Tibial artery (tissue), 4 donors: Measurements from ENCODE around the gene PLA2G12B.

ENCODE experiments used
- DNase-seq, 2 donors: peaks; one replicate each; pipeline ENCODE4 v3.0.0-alpha.2; 2019
- H3K27ac ChIP-seq, 2 donors: fragments of 200-600 bp; sonication (generic) in 1 of 2; 1 replicate in 1 of 2; 2 replicates in 1 of 2; pipeline ENCODE4 v1.5.1; 2018 to 2019; ENCODE audit warnings: mild to moderate bottlenecking in 1 of 2
- H3K27me3 ChIP-seq, 2 donors: fragments of 200-600 bp; sonication (generic) in 1 of 2; one replicate each; pipeline versions ENCODE4 v1.5.1 to v1.6.0; 2016 to 2019
- H3K36me3 ChIP-seq, 3 donors: fragments of 200-600 bp; sonication (generic) in 2 of 3; one replicate each; pipeline ENCODE4 v1.5.1; 2016 to 2019; ENCODE audit warnings: mild to moderate bottlenecking in 2 of 3
- H3K4me1 ChIP-seq, 4 donors: fragments of 200-600 bp; sonication (generic) in 2 of 4; 1 replicate in 3 of 4; 2 replicates in 1 of 4; pipeline ENCODE4 v1.5.1; 2016 to 2019
- H3K4me3 ChIP-seq, 2 donors: fragments of 200-600 bp; sonication (generic) in 1 of 2; 1 replicate in 1 of 2; 2 replicates in 1 of 2; pipeline ENCODE4 v1.5.1; 2018 to 2019; ENCODE audit warnings: mild to moderate bottlenecking in 2 of 2
- H3K9me3 ChIP-seq, 3 donors: fragments of 200-600 bp; sonication (generic) in 1 of 3; one replicate each; pipeline ENCODE4 v1.5.1; 2016 to 2019
- CTCF ChIP-seq, 2 experiments: fragments of 200-600 bp in 1 of 2; fragments of 450-650 bp in 1 of 2; IDR thresholded peaks; one replicate each; pipeline ENCODE4 v1.5.1; 2017 to 2019; ENCODE audit warnings: antibody characterized with exemption in 2 of 2, mild to moderate bottlenecking in 1 of 2, moderate library complexity in 1 of 2
- intact Hi-C: fragments of 100-400 bp; cut with DNase I; formaldehyde crosslinking; loops from one replicate; pipeline ENCODE4 v1.15.0; 2023; ENCODE audit warnings: low total_unique reads

The PLA2G12B gene

DNA sequence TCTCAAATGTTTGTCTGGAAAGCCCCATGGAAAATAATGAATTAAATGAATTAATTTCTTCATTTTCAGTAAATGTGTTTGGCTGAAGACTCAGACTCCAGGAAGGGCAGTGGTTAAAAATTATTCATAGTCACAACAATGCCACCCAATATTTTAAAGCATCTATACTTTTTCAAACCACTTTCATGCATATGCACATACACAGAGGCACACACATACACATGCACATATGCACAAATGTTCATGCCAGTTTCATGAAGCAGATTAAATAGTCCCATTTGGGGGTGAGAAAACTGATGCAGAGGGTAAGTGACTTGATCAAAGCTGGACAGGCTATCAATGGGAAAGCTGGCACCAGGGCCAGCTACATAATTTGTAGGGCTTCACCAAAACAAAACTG lies 1.4 kb upstream of the PLA2G12B start:
- no peak overlapping the region for H3K27ac ChIP-seq

DNA sequence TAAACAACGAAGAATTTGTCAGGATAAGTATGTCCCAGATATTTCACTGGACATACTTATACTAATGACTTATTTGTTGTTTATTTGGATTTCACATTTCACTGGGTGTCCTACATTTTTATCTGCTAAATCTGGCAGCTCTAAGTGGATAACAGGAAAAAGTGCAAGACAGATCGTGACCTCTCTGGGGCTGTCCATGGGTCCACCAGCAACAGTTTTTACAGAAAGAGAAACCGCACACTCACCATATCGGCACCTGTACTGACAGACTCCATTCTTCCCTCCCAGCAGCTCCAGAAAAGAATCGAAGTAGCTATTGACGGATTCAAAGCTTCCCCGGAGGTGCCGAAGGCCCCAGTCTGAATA lies 393 bp downstream of the PLA2G12B start:
- H3K27ac ChIP-seq: no peak overlapping the region
- H3K4me1 ChIP-seq: no peaks in the 10 kb centered on the region
- H3K36me3 ChIP-seq: no peaks in the 10 kb centered on the region
- H3K27me3 ChIP-seq: peaks cover 0 to 6% of the 10 kb centered on the region in 2 donors
- no peaks in the 10 kb centered on the region for H3K9me3 ChIP-seq
- no peak for DNase-seq
- no peak overlapping the region for H3K4me3 ChIP-seq
- intact Hi-C loops: no loop called here
- TF ChIP-seq CTCF (IDR thresholded peaks at IDR 0.05): no peak

More for the DNA sequence above, 1.4 kb upstream of the PLA2G12B start:
- H3K4me1 ChIP-seq: no peaks in the 10 kb centered on the region
- intact Hi-C loops: no loop called here
- H3K36me3 ChIP-seq: no peaks in the 10 kb centered on the region
- H3K9me3 ChIP-seq: no peaks in the 10 kb centered on the region
- H3K4me3 ChIP-seq: no peak overlapping the region
- H3K27me3 ChIP-seq: peaks cover 0 to 4% of the 10 kb centered on the region in 2 donors
- no peak for DNase-seq
- no peak for TF ChIP-seq CTCF (IDR thresholded peaks at IDR 0.05)

DNA sequence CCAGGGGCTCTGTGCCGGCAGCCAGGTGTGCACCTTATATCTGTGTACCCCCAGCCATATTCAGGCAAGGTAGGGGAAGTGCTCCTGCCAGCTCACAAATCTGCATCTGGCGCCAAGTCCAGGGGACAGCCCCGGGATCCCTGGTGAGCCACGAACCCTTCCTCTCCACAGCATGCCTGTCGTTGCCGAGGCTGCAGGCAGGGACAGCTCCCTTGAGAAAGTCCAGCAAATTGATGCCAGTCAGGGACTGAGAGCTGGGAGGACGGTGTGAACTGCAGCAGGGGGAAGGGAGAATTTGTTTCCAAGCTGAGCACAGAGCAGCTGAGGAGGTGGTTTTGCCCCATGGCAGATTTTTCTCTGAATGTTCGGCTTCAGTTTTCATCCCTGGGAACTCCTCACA lies 919 bp downstream of the PLA2G12B start:
- Histone ChIP-seq H3K27ac (no peak overlapping the region), H3K9me3 (no peaks in the 10 kb centered on the region), H3K4me1 (no peaks in the 10 kb centered on the region), H3K4me3 (no peak overlapping the region), H3K27me3 (peaks cover 0 to 6% of the 10 kb centered on the region in 2 donors), H3K36me3 (no peaks in the 10 kb centered on the region)
- TF ChIP-seq CTCF (IDR thresholded peaks at IDR 0.05): no peak
- intact Hi-C loops: no loop called here
- DNase-seq: no peak

- H3K27ac ChIP-seq: no peak overlapping the region
- no peaks in the 10 kb centered on the region for H3K36me3 ChIP-seq
- no peak for DNase-seq
- H3K9me3 ChIP-seq: no peaks in the 10 kb centered on the region
- H3K4me3 ChIP-seq: no peak overlapping the region
- intact Hi-C loops: no loop called here
- H3K4me1 ChIP-seq: no peaks in the 10 kb centered on the region
- TF ChIP-seq CTCF (IDR thresholded peaks at IDR 0.05): no peak
- H3K27me3 ChIP-seq: peaks cover 0 to 6% of the 10 kb centered on the region in 2 donors
Measured at GRCh38 chr10:72952642-72953158, 1.9 kb downstream of the PLA2G12B start.

GRCh38 chr10:72952189-72952588 lies 2.4 kb downstream of the PLA2G12B start:
- no peak for DNase-seq
- no peak for TF ChIP-seq CTCF (IDR thresholded peaks at IDR 0.05)
- Histone ChIP-seq H3K4me3 (no peak overlapping the region), H3K27me3 (peaks cover 0 to 6% of the 10 kb centered on the region in 2 donors), H3K36me3 (no peaks in the 10 kb centered on the region), H3K4me1 (no peaks in the 10 kb centered on the region), H3K9me3 (no peaks in the 10 kb centered on the region), H3K27ac (no peak overlapping the region)
- intact Hi-C loops: no loop called here

GRCh38 chr10:72951760-72952159 lies 2.8 kb downstream of the PLA2G12B start:
- Histone ChIP-seq H3K36me3 (no peaks in the 10 kb centered on the region), H3K9me3 (no peaks in the 10 kb centered on the region), H3K4me1 (no peaks in the 10 kb centered on the region), H3K27me3 (peaks cover 0 to 6% of the 10 kb centered on the region in 2 donors), H3K27ac (no peak overlapping the region), H3K4me3 (no peak overlapping the region)
- no peak for TF ChIP-seq CTCF (IDR thresholded peaks at IDR 0.05)
- intact Hi-C loops: no loop called here
- DNase-seq: no peak
